GM21367 (cell line): ENCODE data around the gene REEP1.
A peak's percentile ranks its signal among the peaks of the same experiment; 100 is the strongest.
"Not testable (repeated sequence)": the region's sequence is repeated elsewhere in the genome, so short reads cannot be mapped to it uniquely, and the experiment has no call there.

ENCODE experiments used
- ATAC-seq: cut with Tn5 transposase; IDR thresholded peaks from one replicate; pipeline ENCODE4 v1.9.1; 2021; ENCODE audit not compliant: unreplicated experiment

REEP1 gene

GRCh38 chr2:86202336-86202692, 135.1 kb downstream of the REEP1 start:
- no peak for ATAC-seq

- no peak for ATAC-seq
These were observed 135.6 kb downstream of the REEP1 start for GRCh38 chr2:86201671-86202335.

- ATAC-seq, result not testable (repeated sequence)
These were observed 136.9 kb downstream of the REEP1 start for GRCh38 chr2:86200564-86200963.

GRCh38 chr2:86199834-86200177, 137.6 kb downstream of the REEP1 start:
- no peak for ATAC-seq

- ATAC-seq, result no peak
These were observed 141.5 kb downstream of the REEP1 start for GRCh38 chr2:86195808-86196387.

GRCh38 chr2:86195055-86195807, 142.2 kb downstream of the REEP1 start, which contains the start of gene IMMT:
Gene IMMT (minus strand): TSS chr2:86195462. CDS start chr2:86195382, 80 bp downstream.
- peak; percentile 82 for ATAC-seq

GRCh38 chr2:86194751-86195054, 142.7 kb downstream of the REEP1 start:
- no peak for ATAC-seq

GRCh38 chr2:86193901-86194567, 143.4 kb downstream of the REEP1 start:
- no peak for ATAC-seq

- ATAC-seq, result no peak
These were observed 147.5 kb downstream of the REEP1 start for GRCh38 chr2:86189782-86190416.

GRCh38 chr2:86186431-86186830, 151.0 kb downstream of the REEP1 start:
- ATAC-seq, result peak; percentile 11

- ATAC-seq, result peak; percentile 44
These were observed 151.8 kb downstream of the REEP1 start for GRCh38 chr2:86185517-86186212.

GRCh38 chr2:86176597-86176996, 160.8 kb downstream of the REEP1 start:
- no peak for ATAC-seq

- ATAC-seq, result no peak
These were observed 161.6 kb downstream of the REEP1 start for GRCh38 chr2:86175828-86176227.

- no peak for ATAC-seq
These were observed 163.0 kb downstream of the REEP1 start for GRCh38 chr2:86174445-86174844.

GRCh38 chr2:86172610-86173009, 164.8 kb downstream of the REEP1 start:
- no peak for ATAC-seq

GRCh38 chr2:86171295-86171694, 166.1 kb downstream of the REEP1 start:
- ATAC-seq, result no peak

GRCh38 chr2:86170449-86170848, 167.0 kb downstream of the REEP1 start:
- no peak for ATAC-seq
